ENCODE measurements around the gene ANAPC15.

- TF ChIP-seq CTCF (IDR thresholded peaks at IDR 0.05; ENCODE audit: low read length), result no peak
- TF ChIP-seq EZH2 (optimal IDR thresholded peaks at IDR 0.05; ENCODE audit: low read depth, low read length), result no peak
Measured at GRCh38 chr11:72061739-72062396, 50.6 kb downstream of the ANAPC15 start.
